Panc1 (cell line): Measurements from ENCODE around the gene ILDR1. TPM values are rescaled to one million over a fixed set of nuclear protein-coding genes. Genes with fewer than 3 reads are reported as not detected.

Experiments
- ATAC-seq: fragments of 200-7000 bp; cut with Tn5 transposase; 2 replicates; pipeline ENCODE4 v1.9.1; 2020; ENCODE audit warnings: mild to moderate bottlenecking, moderate library complexity
- BruUV-seq: library from RNA; stranded (reverse); fragments of 400-500 nt; replicated peaks from 2 replicates; lab custom pipeline; 2021; lab: Mats Ljungman, UMichigan
- CTCF ChIA-PET: fragments of 300-600 bp; sonication (Branson Sonifier 250); formaldehyde crosslinking; loops from one replicate; lab custom pipeline; 2022; ENCODE audit warnings: antibody characterized with exemption; lab: Charles Lee
- POLR2A ChIA-PET: fragments of 300-600 bp; sonication (Branson Sonifier 250); formaldehyde crosslinking; loops from one replicate; lab custom pipeline; 2022; ENCODE audit warnings: antibody characterized with exemption; lab: Charles Lee
- DNase-seq: peaks from one replicate; pipeline ENCODE4 v3.0.0-alpha.2; 2010; ENCODE audit warnings: low read depth, low spot score
- H3K27ac ChIP-seq: 2 replicates; pipeline ENCODE4 v1.5.1; 2011; ENCODE audit warnings: mild to moderate bottlenecking, low read length, inconsistent platforms
- H3K27me3 ChIP-seq: fragments of 200-500 bp; sonication (Bioruptor generic); 2 replicates; pipeline ENCODE4 v1.6.0; 2014; ENCODE audit warnings: low read length, inconsistent platforms; ENCODE audit not compliant: control insufficient read depth, insufficient read depth
- H3K36me3 ChIP-seq: fragments of 200-500 bp; sonication (Bioruptor generic); 2 replicates; pipeline ENCODE4 v1.5.1; 2014; ENCODE audit warnings: inconsistent platforms, mild to moderate bottlenecking, low read length, moderate library complexity; ENCODE audit not compliant: control insufficient read depth, insufficient read depth
- H3K4me1 ChIP-seq: 2 replicates; pipeline ENCODE4 v1.5.1; 2011; ENCODE audit warnings: inconsistent platforms, mild to moderate bottlenecking, low read length, moderate library complexity; ENCODE audit not compliant: control insufficient read depth, insufficient read depth
- H3K4me3 ChIP-seq, 2 experiments: 2 replicates each; pipeline ENCODE4 v1.5.1; 2011 to 2012; ENCODE audit warnings: low read depth in 2 of 2, low read length in 2 of 2, mild to moderate bottlenecking in 2 of 2, inconsistent platforms in 1 of 2, moderate library complexity in 1 of 2
- H3K9me3 ChIP-seq: fragments of 200-500 bp; sonication (Bioruptor generic); 2 replicates; pipeline ENCODE4 v1.5.1; 2014; ENCODE audit warnings: low read depth, mild to moderate bottlenecking, inconsistent platforms, low read length, moderate library complexity; ENCODE audit not compliant: control insufficient read depth, insufficient read depth
- POLR2AphosphoS5 ChIP-seq: IDR thresholded peaks from 2 replicates; pipeline ENCODE4 v1.6.1; 2012; ENCODE audit warnings: mild to moderate bottlenecking, low read depth, low read length, moderate library complexity
- SIN3A ChIP-seq: IDR thresholded peaks from 2 replicates; pipeline ENCODE4 v1.6.1; 2012; ENCODE audit warnings: low read depth, mild to moderate bottlenecking, low read length, moderate library complexity, borderline replicate concordance; ENCODE audit not compliant: insufficient read depth
- TCF7L2 ChIP-seq: IDR thresholded peaks from 2 replicates; pipeline ENCODE4 v1.6.1; 2011; ENCODE audit warnings: mild to moderate bottlenecking, low read depth, low read length, inconsistent platforms
- in situ Hi-C: cut with HindIII; loops from 2 replicates; pipeline ENCODE4 v1.10.0; 2016; ENCODE audit warnings: low sequenced_read_pairs, low pct_unique_long_range_greater_than_20kb
- intact Hi-C: fragments of 100-400 bp; cut with micrococcal nuclease; formaldehyde crosslinking; loops from one replicate; pipeline ENCODE4 v1.10.0; 2022; ENCODE audit not compliant: unreplicated experiment
- total RNA-seq: library from RNA; stranded (reverse); gene quantifications from one replicate; pipeline ENCODE4 v1.2.1, GENCODE V29; 2021; ENCODE audit not compliant: unreplicated experiment
- TF ChIP-seq, protein P1 (sequence below), 2 experiments: IDR thresholded peaks; 2 replicates each; pipeline ENCODE4 v1.6.1; 2011 to 2012; ENCODE audit warnings: low read depth in 2 of 2, control low read depth in 1 of 2, low read length in 1 of 2, mild to moderate bottlenecking in 1 of 2, moderate library complexity in 1 of 2; ENCODE audit not compliant: insufficient read depth in 1 of 2
- TF ChIP-seq, protein P2 (sequence below): fragments of 450-650 bp; IDR thresholded peaks from 2 replicates; pipeline ENCODE4 v1.5.1; 2017; ENCODE audit warnings: mild to moderate bottlenecking

The ILDR1 gene
- total RNA-seq, 1 experiment from 2014 or later = not detected

DNA sequence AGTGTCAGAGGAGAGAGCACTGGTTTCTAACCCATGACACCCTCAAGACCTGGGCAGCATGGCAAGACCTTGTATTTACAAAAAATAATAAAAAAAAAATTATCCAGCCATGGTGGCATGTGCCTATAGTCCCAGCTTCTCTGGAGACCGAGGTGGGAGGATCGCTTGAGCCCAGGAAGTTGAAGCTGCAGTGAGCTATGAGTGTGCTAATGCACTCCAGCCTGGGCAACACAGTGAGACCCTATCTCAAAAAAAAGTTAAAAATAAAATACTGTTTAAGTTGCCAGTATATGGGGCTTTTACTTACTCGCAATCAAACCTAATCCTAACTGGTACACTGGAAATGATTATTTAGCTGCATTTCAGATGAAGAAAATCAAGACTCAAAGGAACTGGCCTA lies 20.2 kb downstream of the ILDR1 start:
- H3K27me3 ChIP-seq = peaks cover 8% of the 10 kb centered on the region; the same call in 1 of the 2 replicates
- no peak for TF ChIP-seq SIN3A
- TF ChIP-seq, protein P1, sequence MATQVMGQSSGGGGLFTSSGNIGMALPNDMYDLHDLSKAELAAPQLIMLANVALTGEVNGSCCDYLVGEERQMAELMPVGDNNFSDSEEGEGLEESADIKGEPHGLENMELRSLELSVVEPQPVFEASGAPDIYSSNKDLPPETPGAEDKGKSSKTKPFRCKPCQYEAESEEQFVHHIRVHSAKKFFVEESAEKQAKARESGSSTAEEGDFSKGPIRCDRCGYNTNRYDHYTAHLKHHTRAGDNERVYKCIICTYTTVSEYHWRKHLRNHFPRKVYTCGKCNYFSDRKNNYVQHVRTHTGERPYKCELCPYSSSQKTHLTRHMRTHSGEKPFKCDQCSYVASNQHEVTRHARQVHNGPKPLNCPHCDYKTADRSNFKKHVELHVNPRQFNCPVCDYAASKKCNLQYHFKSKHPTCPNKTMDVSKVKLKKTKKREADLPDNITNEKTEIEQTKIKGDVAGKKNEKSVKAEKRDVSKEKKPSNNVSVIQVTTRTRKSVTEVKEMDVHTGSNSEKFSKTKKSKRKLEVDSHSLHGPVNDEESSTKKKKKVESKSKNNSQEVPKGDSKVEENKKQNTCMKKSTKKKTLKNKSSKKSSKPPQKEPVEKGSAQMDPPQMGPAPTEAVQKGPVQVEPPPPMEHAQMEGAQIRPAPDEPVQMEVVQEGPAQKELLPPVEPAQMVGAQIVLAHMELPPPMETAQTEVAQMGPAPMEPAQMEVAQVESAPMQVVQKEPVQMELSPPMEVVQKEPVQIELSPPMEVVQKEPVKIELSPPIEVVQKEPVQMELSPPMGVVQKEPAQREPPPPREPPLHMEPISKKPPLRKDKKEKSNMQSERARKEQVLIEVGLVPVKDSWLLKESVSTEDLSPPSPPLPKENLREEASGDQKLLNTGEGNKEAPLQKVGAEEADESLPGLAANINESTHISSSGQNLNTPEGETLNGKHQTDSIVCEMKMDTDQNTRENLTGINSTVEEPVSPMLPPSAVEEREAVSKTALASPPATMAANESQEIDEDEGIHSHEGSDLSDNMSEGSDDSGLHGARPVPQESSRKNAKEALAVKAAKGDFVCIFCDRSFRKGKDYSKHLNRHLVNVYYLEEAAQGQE (IDR thresholded peaks at IDR 0.05; ENCODE audit: insufficient read depth in 1 of 2, low read depth in 2 of 2, low read length in 1 of 2) = no peak
- TF ChIP-seq, protein P2, sequence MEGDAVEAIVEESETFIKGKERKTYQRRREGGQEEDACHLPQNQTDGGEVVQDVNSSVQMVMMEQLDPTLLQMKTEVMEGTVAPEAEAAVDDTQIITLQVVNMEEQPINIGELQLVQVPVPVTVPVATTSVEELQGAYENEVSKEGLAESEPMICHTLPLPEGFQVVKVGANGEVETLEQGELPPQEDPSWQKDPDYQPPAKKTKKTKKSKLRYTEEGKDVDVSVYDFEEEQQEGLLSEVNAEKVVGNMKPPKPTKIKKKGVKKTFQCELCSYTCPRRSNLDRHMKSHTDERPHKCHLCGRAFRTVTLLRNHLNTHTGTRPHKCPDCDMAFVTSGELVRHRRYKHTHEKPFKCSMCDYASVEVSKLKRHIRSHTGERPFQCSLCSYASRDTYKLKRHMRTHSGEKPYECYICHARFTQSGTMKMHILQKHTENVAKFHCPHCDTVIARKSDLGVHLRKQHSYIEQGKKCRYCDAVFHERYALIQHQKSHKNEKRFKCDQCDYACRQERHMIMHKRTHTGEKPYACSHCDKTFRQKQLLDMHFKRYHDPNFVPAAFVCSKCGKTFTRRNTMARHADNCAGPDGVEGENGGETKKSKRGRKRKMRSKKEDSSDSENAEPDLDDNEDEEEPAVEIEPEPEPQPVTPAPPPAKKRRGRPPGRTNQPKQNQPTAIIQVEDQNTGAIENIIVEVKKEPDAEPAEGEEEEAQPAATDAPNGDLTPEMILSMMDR = no peak
- no peak for TF ChIP-seq POLR2AphosphoS5
- TF ChIP-seq TCF7L2 = no peak
- H3K4me3 ChIP-seq = no peak overlapping the region
- no peaks in the 10 kb centered on the region for H3K4me1 ChIP-seq
- POLR2A ChIA-PET = no interaction called here
- in situ Hi-C loops = no loop called here
- ATAC-seq = no peak
- H3K9me3 ChIP-seq = no peaks in the 10 kb centered on the region
- H3K36me3 ChIP-seq = no peaks in the 10 kb centered on the region
- DNase-seq = no peak
- no TSS peak for BruUV-seq
- no peak overlapping the region for H3K27ac ChIP-seq
- CTCF ChIA-PET = no interaction called here
- intact Hi-C loops = no loop called here

DNA sequence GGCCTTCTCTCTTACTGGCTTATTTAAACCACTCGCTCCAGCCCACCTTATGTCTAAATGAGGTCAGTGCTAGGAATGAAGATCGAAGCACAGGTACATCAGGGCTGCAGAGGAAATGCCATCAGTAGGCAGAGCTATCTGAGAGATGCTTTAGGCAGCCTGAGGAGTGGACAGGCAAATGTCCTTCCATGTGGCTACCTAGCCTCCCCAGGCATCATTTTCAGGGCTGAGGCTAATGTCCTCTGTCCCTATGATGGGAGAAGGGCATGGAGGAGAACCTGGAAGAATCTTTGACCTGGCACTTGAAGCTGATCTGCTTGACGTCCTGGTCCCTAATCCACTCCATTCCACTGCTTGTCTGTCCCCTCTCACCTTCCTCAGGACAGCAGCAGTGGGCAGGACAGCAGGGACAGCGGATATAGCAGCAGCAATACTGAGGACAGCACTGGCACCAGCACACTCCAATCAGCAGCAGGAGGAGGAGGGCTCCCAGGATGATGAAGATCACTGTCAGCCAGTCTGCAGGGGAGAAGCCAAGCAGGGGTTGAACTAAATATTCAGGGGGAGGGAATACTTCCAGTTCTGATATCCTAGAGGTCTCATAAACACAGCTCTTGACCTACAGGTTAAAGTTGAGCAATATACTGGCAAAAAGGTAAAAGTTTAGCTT lies 21.0 kb downstream of the ILDR1 start:
- in situ Hi-C loops = no loop called here
- Histone ChIP-seq H3K27ac (no peak overlapping the region), H3K27me3 (peaks cover 8% of the 10 kb centered on the region; the same call in 1 of the 2 replicates), H3K4me1 (no peaks in the 10 kb centered on the region), H3K36me3 (no peaks in the 10 kb centered on the region), H3K4me3 (no peak overlapping the region), H3K9me3 (no peaks in the 10 kb centered on the region)
- POLR2A ChIA-PET = no interaction called here
- no peak for DNase-seq
- BruUV-seq = no TSS peak
- intact Hi-C loops = no loop called here
- TF ChIP-seq POLR2AphosphoS5 = no peak
- TF ChIP-seq, protein P1 (IDR thresholded peaks at IDR 0.05; ENCODE audit: insufficient read depth in 1 of 2, low read depth in 2 of 2, low read length in 1 of 2) = no peak
- TF ChIP-seq SIN3A = no peak
- TF ChIP-seq, protein P2 = no peak
- TF ChIP-seq TCF7L2 = no peak
- no peak for ATAC-seq
- CTCF ChIA-PET = no interaction called here
